ENCODE data around the gene DTHD1. TPM values are rescaled to one million over a fixed set of nuclear protein-coding genes. Genes with fewer than 3 reads are reported as not detected.

DTHD1 gene
- total RNA-seq, 1 donor from 2014 or later: not detected

DNA sequence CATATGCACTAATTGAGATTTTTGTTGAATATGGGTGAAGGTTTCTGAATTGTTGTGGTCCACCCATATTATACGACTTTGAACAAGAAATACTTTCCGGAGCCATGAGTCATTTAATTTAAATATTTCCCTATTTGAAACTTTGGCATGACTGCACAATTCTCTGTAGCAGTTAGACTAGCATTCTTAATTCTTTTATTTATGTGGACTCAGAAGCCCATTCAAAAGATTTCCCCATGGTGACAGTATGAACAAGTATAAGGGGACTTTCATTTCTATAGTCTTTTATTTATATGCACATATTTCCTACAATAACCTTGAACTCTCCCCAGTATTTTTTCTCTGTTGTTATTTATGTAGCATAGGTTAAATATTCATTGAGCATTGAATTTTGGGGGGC, 72.6 kb downstream of the DTHD1 start:
- H3K27me3 Mint-ChIP-seq (ENCODE audit: low read depth, unreplicated experiment): no peaks in the 10 kb centered on the region
- DNase-seq (ENCODE audit: low read depth): no peak
- TF ChIP-seq EZH2 (IDR thresholded peaks at IDR 0.05; ENCODE audit: insufficient read depth, low read length) (no peak), CTCF (IDR thresholded peaks at IDR 0.05; ENCODE audit: insufficient read depth, low read depth, low read length) (no peak)

DNA sequence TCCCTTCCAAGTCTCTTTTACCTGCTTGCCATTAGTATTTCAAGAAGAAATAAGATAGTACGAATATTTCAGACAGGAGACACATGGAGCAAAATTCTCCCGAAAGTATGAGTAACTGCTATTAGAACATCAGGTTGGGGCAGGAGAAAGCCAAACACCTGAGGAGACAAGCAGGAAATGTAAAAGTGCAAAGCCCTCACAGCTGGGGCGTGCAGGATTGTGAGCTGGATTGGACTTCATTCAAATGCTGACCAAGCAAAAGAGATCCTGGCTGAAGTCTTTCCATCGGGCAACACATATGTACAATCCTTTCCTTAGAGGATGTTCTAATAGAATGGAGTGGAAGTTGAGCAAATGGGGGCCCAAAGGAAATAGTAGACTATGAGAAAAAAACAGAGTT, 76.8 kb downstream of the DTHD1 start:
- FAIRE-seq: no peak
- no peaks in the 10 kb centered on the region for H3K9me3 Mint-ChIP-seq (ENCODE audit: unreplicated experiment)

More for the DNA sequence above, 72.6 kb downstream of the DTHD1 start:
- no peaks in the 10 kb centered on the region for H3K9me3 ChIP-seq (ENCODE audit: insufficient read depth, low read depth, low read length)
- H2AFZ ChIP-seq (ENCODE audit: low read depth, low read length): no peak overlapping the region
- no peaks in the 10 kb centered on the region for H4K20me1 ChIP-seq (ENCODE audit: insufficient read depth, low read length)
- no peak for FAIRE-seq
- no peaks in the 10 kb centered on the region for H3K36me3 Mint-ChIP-seq (ENCODE audit: low read depth, unreplicated experiment)
- H3K79me2 ChIP-seq (ENCODE audit: insufficient read depth, low read length): no peaks in the 10 kb centered on the region
- H3K36me3 ChIP-seq (ENCODE audit: insufficient read depth, low read length): no peaks in the 10 kb centered on the region
- H3K4me1 ChIP-seq (ENCODE audit: insufficient read depth, low read length): peaks cover 8% of the 10 kb centered on the region
- H3K27me3 ChIP-seq (ENCODE audit: insufficient read depth, low read length): no peaks in the 10 kb centered on the region
- H3K27ac ChIP-seq (ENCODE audit: low read depth, low read length): no peak overlapping the region
- no peaks in the 10 kb centered on the region for H3K9me3 Mint-ChIP-seq (ENCODE audit: unreplicated experiment)
- H3K4me3 Mint-ChIP-seq (ENCODE audit: unreplicated experiment): no peak overlapping the region
- no peak overlapping the region for H3K27ac Mint-ChIP-seq (ENCODE audit: unreplicated experiment)
- H3K9ac ChIP-seq (ENCODE audit: low read length): no peak overlapping the region
- H3K4me3 ChIP-seq (ENCODE audit: insufficient read depth, low read depth, low read length): no peak overlapping the region
- no peak overlapping the region for H3K4me2 ChIP-seq (ENCODE audit: low read length)
- H3K4me1 Mint-ChIP-seq (ENCODE audit: low read depth, unreplicated experiment): peaks cover 5% of the 10 kb centered on the region

More for the DNA sequence above, 76.8 kb downstream of the DTHD1 start:
- Histone ChIP-seq H3K4me3 (ENCODE audit: insufficient read depth, low read depth, low read length) (no peak overlapping the region), H4K20me1 (ENCODE audit: insufficient read depth, low read length) (no peaks in the 10 kb centered on the region), H3K79me2 (ENCODE audit: insufficient read depth, low read length) (no peaks in the 10 kb centered on the region), H3K36me3 (ENCODE audit: insufficient read depth, low read length) (no peaks in the 10 kb centered on the region), H3K4me1 (ENCODE audit: insufficient read depth, low read length) (no peaks in the 10 kb centered on the region), H3K9me3 (ENCODE audit: insufficient read depth, low read depth, low read length) (no peaks in the 10 kb centered on the region), H3K27ac (ENCODE audit: low read depth, low read length) (no peak overlapping the region), H2AFZ (ENCODE audit: low read depth, low read length) (no peak overlapping the region), H3K9ac (ENCODE audit: low read length) (no peak overlapping the region), H3K27me3 (ENCODE audit: insufficient read depth, low read length) (no peaks in the 10 kb centered on the region), H3K4me2 (ENCODE audit: low read length) (no peak overlapping the region)
- no peaks in the 10 kb centered on the region for H3K36me3 Mint-ChIP-seq (ENCODE audit: low read depth, unreplicated experiment)
- no peak overlapping the region for H3K27ac Mint-ChIP-seq (ENCODE audit: unreplicated experiment)
- no peaks in the 10 kb centered on the region for H3K27me3 Mint-ChIP-seq (ENCODE audit: low read depth, unreplicated experiment)
- DNase-seq (ENCODE audit: low read depth): no peak
- peaks cover 2% of the 10 kb centered on the region for H3K4me1 Mint-ChIP-seq (ENCODE audit: low read depth, unreplicated experiment)
- no peak overlapping the region for H3K4me3 Mint-ChIP-seq (ENCODE audit: unreplicated experiment)
- no peak for TF ChIP-seq EZH2 (IDR thresholded peaks at IDR 0.05; ENCODE audit: insufficient read depth, low read length)
- TF ChIP-seq CTCF (IDR thresholded peaks at IDR 0.05; ENCODE audit: insufficient read depth, low read depth, low read length): no peak

All from astrocyte (in vitro differentiated cells and primary cell).